CD14-positive monocyte (primary cell): ENCODE measurements around the gene MBP. TPM values are rescaled to one million over a fixed set of nuclear protein-coding genes. Genes with fewer than 3 reads are reported as not detected.
"Not testable (repeated sequence)": the region's sequence is repeated elsewhere in the genome, so short reads cannot be mapped to it uniquely, and the experiment has no call there.

Experiments used
- DNase-seq, 3 donors: peaks; one replicate each; pipeline ENCODE4 v3.0.0-alpha.2; 2011 to 2022
- H2AFZ ChIP-seq: 2 replicates; pipeline ENCODE4 v1.6.0; 2012; ENCODE audit warnings: mild to moderate bottlenecking, low read depth, low read length, inconsistent platforms; ENCODE audit not compliant: insufficient read depth, poor library complexity, severe bottlenecking
- H3K27ac ChIP-seq, 2 donors: 1 replicate in 1 of 2; 2 replicates in 1 of 2; pipeline ENCODE4 v1.5.1; 2012 to 2013; ENCODE audit warnings: low read length in 2 of 2, control low read depth in 1 of 2, inconsistent platforms in 1 of 2, low read depth in 1 of 2, mild to moderate bottlenecking in 1 of 2
- H3K27me3 ChIP-seq, 2 donors: one replicate each; pipeline versions ENCODE4 v1.6.0 to v1.6.1; 2011 to 2013; ENCODE audit warnings: low read length in 2 of 2; ENCODE audit not compliant: control insufficient read depth in 2 of 2, insufficient read depth in 2 of 2
- H3K36me3 ChIP-seq, 2 donors: replicated peaks in 1 of 2; 1 replicate in 1 of 2; 2 replicates in 1 of 2; pipeline versions ENCODE4 v1.5.1 to v1.6.1; 2012 to 2013; ENCODE audit warnings: low read length in 2 of 2, control low read depth in 1 of 2, inconsistent platforms in 1 of 2, mild to moderate bottlenecking in 1 of 2; ENCODE audit not compliant: insufficient read depth in 2 of 2, control insufficient read depth in 1 of 2
- H3K4me1 ChIP-seq, 2 donors: 1 replicate in 1 of 2; 2 replicates in 1 of 2; pipeline versions ENCODE4 v1.5.1 to v1.6.1; 2012 to 2013; ENCODE audit warnings: low read length in 2 of 2, control low read depth in 1 of 2, inconsistent platforms in 1 of 2, mild to moderate bottlenecking in 1 of 2, moderate library complexity in 1 of 2; ENCODE audit not compliant: insufficient read depth in 2 of 2, control insufficient read depth in 1 of 2
- H3K4me2 ChIP-seq: replicated peaks from 2 replicates; pipeline ENCODE3; 2012; ENCODE audit warnings: low read length, moderate library complexity, mild to moderate bottlenecking; ENCODE audit not compliant: poor library complexity, severe bottlenecking; ENCODE audit errors: extremely low read depth
- H3K4me3 ChIP-seq, 3 experiments: fragments of 200-600 bp in 1 of 3; sonication (generic) in 1 of 3; replicated peaks in 1 of 3; 1 replicate in 2 of 3; 2 replicates in 1 of 3; pipeline ENCODE4 v1.5.1; 2011 to 2013; ENCODE audit warnings: low read length in 3 of 3, mild to moderate bottlenecking in 3 of 3, control low read depth in 2 of 3, low read depth in 2 of 3, inconsistent platforms in 1 of 3, moderate library complexity in 1 of 3
- H3K79me2 ChIP-seq: 2 replicates; pipeline ENCODE4 v1.6.0; 2012; ENCODE audit warnings: mild to moderate bottlenecking, control low read depth, inconsistent platforms, low read length, moderate library complexity; ENCODE audit not compliant: insufficient read depth
- H3K9ac ChIP-seq: 2 replicates; pipeline ENCODE4 v1.6.0; 2017; ENCODE audit warnings: low read length, mild to moderate bottlenecking; ENCODE audit not compliant: insufficient read depth, poor library complexity, severe bottlenecking
- H3K9me3 ChIP-seq, 2 donors: replicated peaks in 1 of 2; 1 replicate in 1 of 2; 2 replicates in 1 of 2; pipeline versions ENCODE4 v1.5.1 to v1.6.1; 2012 to 2013; ENCODE audit warnings: low read length in 2 of 2, control low read depth in 1 of 2; ENCODE audit not compliant: control insufficient read depth in 1 of 2, insufficient read depth in 1 of 2
- H4K20me1 ChIP-seq: 2 replicates; pipeline ENCODE4 v1.6.0; 2012; ENCODE audit warnings: mild to moderate bottlenecking, low read length, control low read depth, moderate library complexity; ENCODE audit not compliant: insufficient read depth
- H3K27ac Mint-ChIP-seq, 7 donors: one replicate each; pipeline ENCODE4 v1.8.0; 2020; ENCODE audit warnings: mild to moderate bottlenecking in 7 of 7, mixed read lengths in 7 of 7, moderate library complexity in 6 of 7, inconsistent platforms in 2 of 7
- H3K27me3 Mint-ChIP-seq, 3 donors: one replicate each; pipeline ENCODE4 v1.8.0; 2021 to 2022; ENCODE audit warnings: low read depth in 3 of 3, mild to moderate bottlenecking in 3 of 3, mixed read lengths in 3 of 3, moderate library complexity in 3 of 3, inconsistent platforms in 1 of 3
- H3K36me3 Mint-ChIP-seq, 2 donors: one replicate each; pipeline ENCODE4 v1.8.0; 2020; ENCODE audit warnings: mixed read lengths in 2 of 2, inconsistent platforms in 1 of 2, mild to moderate bottlenecking in 1 of 2
- H3K4me1 Mint-ChIP-seq: one replicate; pipeline ENCODE4 v1.8.0; 2020; ENCODE audit warnings: mild to moderate bottlenecking, mixed read lengths
- H3K4me3 Mint-ChIP-seq, 2 donors: one replicate each; pipeline ENCODE4 v1.8.0; 2020; ENCODE audit warnings: mild to moderate bottlenecking in 2 of 2, mixed read lengths in 2 of 2, moderate library complexity in 1 of 2
- H3K9me3 Mint-ChIP-seq, 7 donors: one replicate each; pipeline ENCODE4 v1.8.0; 2020 to 2022; ENCODE audit warnings: mixed read lengths in 7 of 7, mild to moderate bottlenecking in 6 of 7, moderate library complexity in 6 of 7, inconsistent platforms in 2 of 7
- WGBS: methylation state at CpG from one replicate; pipeline ENCODE4 v1.1.5; 2013; ENCODE audit warnings: missing lambda C conversion rate; ENCODE audit not compliant: insufficient coverage; 5-methylcytosine and 5-hydroxymethylcytosine counted together
- intact Hi-C, 2 donors: fragments of 100-400 bp; cut with micrococcal nuclease; formaldehyde crosslinking; loops; one replicate each; pipeline versions ENCODE4 v1.15.0 to v1.15.1; 2023
- polyA plus RNA-seq, 3 donors: library from polyadenylated mRNA; depleted of rRNA in 1 of 3; unstranded in 2 of 3; stranded (reverse) in 1 of 3; fragments of 300-500 nt in 2 of 3; fragments of >200 nt in 1 of 3; fragmentation: Illumina TruSeq in 2 of 3; gene quantifications; 1 replicate in 2 of 3; 2 replicates in 1 of 3; pipeline ENCODE4 v1.2.3, GENCODE V29; 2012 to 2021
- TF ChIP-seq, protein P1 (sequence below): fragments of 200-600 bp; IDR thresholded peaks from one replicate; pipeline ENCODE4 v1.8.0; 2022; ENCODE audit warnings: antibody characterized with exemption, mild to moderate bottlenecking

Gene MBP
- polyA plus RNA-seq, 3 donors, result 47.7 to 81.0 (median 50.4) TPM

DNA sequence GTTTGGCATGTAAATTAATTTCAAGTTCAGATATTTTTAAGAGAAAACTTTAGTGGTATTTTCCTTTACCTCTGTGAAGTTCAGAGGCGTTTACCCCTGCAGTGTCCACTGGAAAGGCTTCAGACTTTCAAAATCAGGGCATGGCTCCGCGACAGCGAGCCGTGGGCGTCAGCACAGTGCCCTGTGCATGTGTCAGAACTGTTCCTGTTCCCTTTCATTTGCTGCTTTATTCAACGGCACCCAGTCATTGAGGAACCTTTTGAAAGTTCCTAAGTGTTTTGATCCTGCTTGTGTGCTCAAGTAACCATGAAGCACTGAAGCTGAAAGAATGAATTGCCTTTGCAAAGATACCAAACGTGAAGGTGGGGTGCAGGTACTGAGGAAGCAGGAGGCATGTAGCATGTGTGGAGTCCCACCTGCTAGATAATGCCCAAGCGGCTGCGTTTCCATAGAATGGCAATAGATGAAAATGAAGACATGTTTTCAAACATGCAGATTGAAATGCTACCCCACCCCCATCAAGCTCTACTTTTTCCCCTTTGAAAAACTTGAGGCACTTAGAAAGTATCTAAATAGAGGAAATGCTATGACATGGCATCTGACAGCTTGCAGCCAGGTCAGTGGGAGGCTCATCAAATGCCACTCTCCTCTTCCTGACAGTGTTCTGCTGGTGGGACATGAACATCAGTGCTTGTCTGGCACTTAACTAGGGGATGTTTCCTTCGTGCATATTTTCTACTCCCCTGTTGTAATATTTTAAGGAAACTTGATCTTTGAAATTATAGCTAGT lies 161.6 kb downstream of the MBP start:
- TF ChIP-seq, protein P1, sequence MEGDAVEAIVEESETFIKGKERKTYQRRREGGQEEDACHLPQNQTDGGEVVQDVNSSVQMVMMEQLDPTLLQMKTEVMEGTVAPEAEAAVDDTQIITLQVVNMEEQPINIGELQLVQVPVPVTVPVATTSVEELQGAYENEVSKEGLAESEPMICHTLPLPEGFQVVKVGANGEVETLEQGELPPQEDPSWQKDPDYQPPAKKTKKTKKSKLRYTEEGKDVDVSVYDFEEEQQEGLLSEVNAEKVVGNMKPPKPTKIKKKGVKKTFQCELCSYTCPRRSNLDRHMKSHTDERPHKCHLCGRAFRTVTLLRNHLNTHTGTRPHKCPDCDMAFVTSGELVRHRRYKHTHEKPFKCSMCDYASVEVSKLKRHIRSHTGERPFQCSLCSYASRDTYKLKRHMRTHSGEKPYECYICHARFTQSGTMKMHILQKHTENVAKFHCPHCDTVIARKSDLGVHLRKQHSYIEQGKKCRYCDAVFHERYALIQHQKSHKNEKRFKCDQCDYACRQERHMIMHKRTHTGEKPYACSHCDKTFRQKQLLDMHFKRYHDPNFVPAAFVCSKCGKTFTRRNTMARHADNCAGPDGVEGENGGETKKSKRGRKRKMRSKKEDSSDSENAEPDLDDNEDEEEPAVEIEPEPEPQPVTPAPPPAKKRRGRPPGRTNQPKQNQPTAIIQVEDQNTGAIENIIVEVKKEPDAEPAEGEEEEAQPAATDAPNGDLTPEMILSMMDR, result no peak
- no peak overlapping the region for H3K4me2 ChIP-seq
- no peaks in the 10 kb centered on the region for H3K27me3 ChIP-seq
- intact Hi-C loops, result no loop called here
- no peak overlapping the region for H2AFZ ChIP-seq
- H3K36me3 ChIP-seq, result peaks cover 7 to 31% of the 10 kb centered on the region in 2 donors
- no peaks in the 10 kb centered on the region for H4K20me1 ChIP-seq
- WGBS, result 78% methylated on average over 10 of the region's 11 CpGs
- DNase-seq, result no peak
- H3K27me3 Mint-ChIP-seq, result no peaks in the 10 kb centered on the region
- no peaks in the 10 kb centered on the region for H3K4me1 ChIP-seq
- H3K4me3 ChIP-seq, result no peak overlapping the region
- H3K9me3 ChIP-seq, result no peaks in the 10 kb centered on the region
- no peaks in the 10 kb centered on the region for H3K9me3 Mint-ChIP-seq
- H3K9ac ChIP-seq, result no peak overlapping the region
- no peak overlapping the region for H3K4me3 Mint-ChIP-seq
- peaks cover 14 to 32% of the 10 kb centered on the region in 2 donors for H3K36me3 Mint-ChIP-seq
- H3K79me2 ChIP-seq, result no peaks in the 10 kb centered on the region
- no peak overlapping the region for H3K27ac ChIP-seq
- H3K4me1 Mint-ChIP-seq, result peaks cover 1% of the 10 kb centered on the region
- H3K27ac Mint-ChIP-seq, result no peak overlapping the region

DNA sequence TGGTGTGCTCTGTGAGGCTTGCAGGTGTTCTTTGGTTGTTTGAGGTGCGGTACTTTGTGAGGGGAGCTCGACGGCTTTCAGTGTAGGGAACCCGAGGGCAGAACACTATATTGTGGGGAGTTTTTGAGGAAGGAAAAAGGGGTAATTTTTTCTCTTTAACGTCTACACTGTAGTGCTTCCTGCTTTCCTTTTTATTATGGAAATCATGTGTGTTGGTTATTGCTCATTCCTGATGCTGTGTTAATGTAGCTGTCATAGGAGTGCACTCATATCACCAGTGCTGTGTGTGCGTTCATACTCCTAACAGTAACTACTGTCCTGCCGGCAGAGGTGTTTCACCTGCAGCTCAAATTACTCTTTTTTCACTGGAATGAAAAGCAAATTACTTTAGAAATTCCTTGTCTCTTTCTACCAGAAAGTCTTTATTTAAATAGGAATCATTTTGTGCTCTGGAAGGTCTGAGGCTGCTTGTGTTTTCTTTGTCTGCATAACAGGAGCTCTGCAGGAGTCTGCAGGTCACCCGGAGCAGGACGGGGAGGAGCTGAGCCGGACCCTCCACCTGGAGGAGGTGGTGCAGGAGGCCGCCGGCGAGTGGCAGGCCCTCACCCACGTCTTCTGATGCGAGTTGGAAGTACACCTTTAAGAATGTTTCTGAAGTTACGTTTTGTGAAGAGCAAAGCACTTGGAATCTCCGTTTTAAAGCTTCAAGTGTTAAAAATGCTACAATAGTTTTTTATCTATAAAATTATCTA lies 164.7 kb downstream of the MBP start:
- no peaks in the 10 kb centered on the region for H3K27me3 Mint-ChIP-seq
- no peak overlapping the region for H3K4me2 ChIP-seq
- peak overlapping the region in 1 of 2 donors; percentile 51 for H3K27ac ChIP-seq
- peaks cover 7 to 37% of the 10 kb centered on the region in 2 donors for H3K36me3 ChIP-seq
- no peaks in the 10 kb centered on the region for H3K27me3 ChIP-seq
- no peak overlapping the region for H2AFZ ChIP-seq
- intact Hi-C loops, result no loop called here
- H4K20me1 ChIP-seq, result no peaks in the 10 kb centered on the region
- no peaks in the 10 kb centered on the region for H3K9me3 Mint-ChIP-seq
- H3K36me3 Mint-ChIP-seq, result peaks cover 29 to 33% of the 10 kb centered on the region in 2 donors
- H3K4me3 Mint-ChIP-seq, result no peak overlapping the region
- DNase-seq, result no peak
- H3K4me3 ChIP-seq, result no peak overlapping the region
- no peaks in the 10 kb centered on the region for H3K9me3 ChIP-seq
- no peak overlapping the region for H3K9ac ChIP-seq
- peak overlapping the region in 1 of 7 donors; percentile 14 for H3K27ac Mint-ChIP-seq
- TF ChIP-seq, protein P1, result no peak
- H3K4me1 ChIP-seq, result no peaks in the 10 kb centered on the region
- H3K4me1 Mint-ChIP-seq, result peaks cover 10% of the 10 kb centered on the region
- no peaks in the 10 kb centered on the region for H3K79me2 ChIP-seq
- 75% methylated on average over 7 of the region's 17 CpGs for WGBS

DNA sequence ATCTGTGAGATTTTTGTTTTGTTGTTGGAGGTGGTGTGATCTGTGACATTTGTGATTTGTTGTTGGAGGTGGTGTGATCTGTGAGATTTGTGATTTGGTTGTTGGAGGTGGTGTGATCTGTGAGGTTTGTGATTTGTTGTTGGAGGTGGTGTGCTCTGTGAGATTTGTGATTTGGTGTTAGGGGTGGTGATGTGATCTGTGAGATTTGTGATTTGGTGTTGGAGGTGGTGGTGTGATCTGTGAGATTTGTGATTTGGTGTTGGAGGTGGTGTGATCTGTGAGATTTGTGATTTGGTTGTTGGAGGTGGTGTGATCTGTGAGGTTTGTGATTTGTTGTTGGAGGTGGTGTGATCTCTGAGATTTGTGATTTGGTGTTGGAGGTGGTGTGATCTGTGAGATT lies 165.3 kb downstream of the MBP start:
- H3K79me2 ChIP-seq, DNase-seq, H3K27me3 Mint-ChIP-seq, H4K20me1 ChIP-seq, H3K4me1 ChIP-seq, H3K27ac Mint-ChIP-seq, intact Hi-C loops, H2AFZ ChIP-seq, H3K4me3 ChIP-seq, H3K9me3 ChIP-seq, H3K9me3 Mint-ChIP-seq, H3K9ac ChIP-seq, H3K4me2 ChIP-seq, H3K27me3 ChIP-seq, H3K4me3 Mint-ChIP-seq: not testable (repeated sequence)
- peaks cover 7 to 37% of the 10 kb centered on the region in 2 donors for H3K36me3 ChIP-seq
- H3K27ac ChIP-seq, result peak overlapping the region in 1 of 2 donors; percentile 51
- H3K36me3 Mint-ChIP-seq, result peaks cover 33 to 35% of the 10 kb centered on the region in 2 donors
- H3K4me1 Mint-ChIP-seq, result peaks cover 10% of the 10 kb centered on the region
